Measurements from ENCODE around the gene LRBA. TPM values are rescaled to one million over a fixed set of nuclear protein-coding genes. Genes with fewer than 3 reads are reported as not detected.
A peak's percentile ranks its signal among the peaks of the same experiment; 100 is the strongest.

The LRBA gene
- total and polyA plus RNA-seq, 9 of the 15 experiments (the other 6 are each of a cell fraction or from before 2014, with no cell fraction given), result 24.2 to 88.7 (median 59.7) TPM

DNA sequence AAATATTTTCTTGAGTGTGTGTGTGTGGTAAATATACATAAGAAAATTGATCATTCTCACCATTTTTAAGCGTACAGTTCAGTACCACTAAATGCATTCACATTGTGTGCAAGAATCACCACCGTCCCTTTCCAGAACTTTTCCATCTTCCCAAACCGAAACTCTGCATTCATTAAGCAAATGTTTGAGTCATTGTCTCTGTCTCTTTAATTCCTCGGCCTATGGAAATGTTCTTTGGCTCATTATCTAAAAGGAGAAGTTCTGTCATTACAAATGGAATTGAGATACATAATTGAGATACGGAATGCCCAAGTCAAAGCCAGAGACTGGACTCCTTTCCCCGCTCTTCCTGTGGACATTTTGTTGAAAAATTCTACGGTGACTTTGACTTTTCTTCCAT, 767.9 kb downstream of the LRBA start:
- in situ Hi-C loops (cut with MboI), result no loop called here
- TF ChIP-seq THRAP3 (IDR thresholded peaks at IDR 0.05; ENCODE audit: borderline replicate concordance) (no peak), HBP1 (CRISPR knock-in tag; IDR thresholded peaks at IDR 0.05) (no peak), ETV5 (CRISPR knock-in tag; IDR thresholded peaks at IDR 0.05; ENCODE audit: low read depth) (no peak), NCOA6 (IDR thresholded peaks at IDR 0.05) (no peak), SMAD2 (IDR thresholded peaks at IDR 0.05; ENCODE audit: low read depth, low read length) (no peak), FOXP4 (CRISPR knock-in tag; IDR thresholded peaks at IDR 0.05; ENCODE audit: borderline replicate concordance) (no peak), E2F4 (CRISPR knock-in tag; IDR thresholded peaks at IDR 0.05; ENCODE audit: low read depth) (no peak), SAFB2 (IDR thresholded peaks at IDR 0.05; ENCODE audit: borderline replicate concordance, low read depth, low read length, severe bottlenecking) (no peak), ELF2 (CRISPR knock-in tag; IDR thresholded peaks at IDR 0.05) (0 out of 2 replicates have a peak, but pooled peaks have one; percentile 20)
- TF ChIP-seq, protein P1, sequence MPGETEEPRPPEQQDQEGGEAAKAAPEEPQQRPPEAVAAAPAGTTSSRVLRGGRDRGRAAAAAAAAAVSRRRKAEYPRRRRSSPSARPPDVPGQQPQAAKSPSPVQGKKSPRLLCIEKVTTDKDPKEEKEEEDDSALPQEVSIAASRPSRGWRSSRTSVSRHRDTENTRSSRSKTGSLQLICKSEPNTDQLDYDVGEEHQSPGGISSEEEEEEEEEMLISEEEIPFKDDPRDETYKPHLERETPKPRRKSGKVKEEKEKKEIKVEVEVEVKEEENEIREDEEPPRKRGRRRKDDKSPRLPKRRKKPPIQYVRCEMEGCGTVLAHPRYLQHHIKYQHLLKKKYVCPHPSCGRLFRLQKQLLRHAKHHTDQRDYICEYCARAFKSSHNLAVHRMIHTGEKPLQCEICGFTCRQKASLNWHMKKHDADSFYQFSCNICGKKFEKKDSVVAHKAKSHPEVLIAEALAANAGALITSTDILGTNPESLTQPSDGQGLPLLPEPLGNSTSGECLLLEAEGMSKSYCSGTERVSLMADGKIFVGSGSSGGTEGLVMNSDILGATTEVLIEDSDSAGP (CRISPR knock-in tag; IDR thresholded peaks at IDR 0.05), result 0 out of 2 replicates have a peak, but pooled peaks have one; percentile 36
- TF ChIP-seq, protein P2, sequence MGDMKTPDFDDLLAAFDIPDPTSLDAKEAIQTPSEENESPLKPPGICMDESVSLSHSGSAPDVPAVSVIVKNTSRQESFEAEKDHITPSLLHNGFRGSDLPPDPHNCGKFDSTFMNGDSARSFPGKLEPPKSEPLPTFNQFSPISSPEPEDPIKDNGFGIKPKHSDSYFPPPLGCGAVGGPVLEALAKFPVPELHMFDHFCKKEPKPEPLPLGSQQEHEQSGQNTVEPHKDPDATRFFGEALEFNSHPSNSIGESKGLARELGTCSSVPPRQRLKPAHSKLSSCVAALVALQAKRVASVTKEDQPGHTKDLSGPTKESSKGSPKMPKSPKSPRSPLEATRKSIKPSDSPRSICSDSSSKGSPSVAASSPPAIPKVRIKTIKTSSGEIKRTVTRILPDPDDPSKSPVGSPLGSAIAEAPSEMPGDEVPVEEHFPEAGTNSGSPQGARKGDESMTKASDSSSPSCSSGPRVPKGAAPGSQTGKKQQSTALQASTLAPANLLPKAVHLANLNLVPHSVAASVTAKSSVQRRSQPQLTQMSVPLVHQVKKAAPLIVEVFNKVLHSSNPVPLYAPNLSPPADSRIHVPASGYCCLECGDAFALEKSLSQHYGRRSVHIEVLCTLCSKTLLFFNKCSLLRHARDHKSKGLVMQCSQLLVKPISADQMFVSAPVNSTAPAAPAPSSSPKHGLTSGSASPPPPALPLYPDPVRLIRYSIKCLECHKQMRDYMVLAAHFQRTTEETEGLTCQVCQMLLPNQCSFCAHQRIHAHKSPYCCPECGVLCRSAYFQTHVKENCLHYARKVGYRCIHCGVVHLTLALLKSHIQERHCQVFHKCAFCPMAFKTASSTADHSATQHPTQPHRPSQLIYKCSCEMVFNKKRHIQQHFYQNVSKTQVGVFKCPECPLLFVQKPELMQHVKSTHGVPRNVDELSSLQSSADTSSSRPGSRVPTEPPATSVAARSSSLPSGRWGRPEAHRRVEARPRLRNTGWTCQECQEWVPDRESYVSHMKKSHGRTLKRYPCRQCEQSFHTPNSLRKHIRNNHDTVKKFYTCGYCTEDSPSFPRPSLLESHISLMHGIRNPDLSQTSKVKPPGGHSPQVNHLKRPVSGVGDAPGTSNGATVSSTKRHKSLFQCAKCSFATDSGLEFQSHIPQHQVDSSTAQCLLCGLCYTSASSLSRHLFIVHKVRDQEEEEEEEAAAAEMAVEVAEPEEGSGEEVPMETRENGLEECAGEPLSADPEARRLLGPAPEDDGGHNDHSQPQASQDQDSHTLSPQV (IDR thresholded peaks at IDR 0.05), result no peak

More for the DNA sequence above, 767.9 kb downstream of the LRBA start:
- Histone ChIP-seq H3K36me3 (ENCODE audit: control insufficient read depth, insufficient read depth, low read length) (no peaks in the 10 kb centered on the region), H3K27me3 (ENCODE audit: control insufficient read depth in 2 of 2, insufficient read depth in 2 of 2, low read length in 2 of 2) (no peaks in the 10 kb centered on the region), H3K9me3 (replicated peaks; ENCODE audit: control insufficient read depth, insufficient read depth, low read depth, low read length) (no peaks in the 10 kb centered on the region), H3K9ac (ENCODE audit: insufficient read depth in 1 of 2, low read depth in 2 of 2, low read length in 2 of 2) (no peak overlapping the region), H3K4me2 (ENCODE audit: insufficient read depth, low read length) (no peak overlapping the region; the same call in 1 of the 2 replicates), H3K4me3 (no peak overlapping the region), H3K9me1 (ENCODE audit: control insufficient read depth, insufficient read depth, low read length) (no peaks in the 10 kb centered on the region), H3K79me2 (ENCODE audit: control insufficient read depth, insufficient read depth, low read length) (no peaks in the 10 kb centered on the region), H4K20me1 (replicated peaks; ENCODE audit: control insufficient read depth, insufficient read depth, low read length) (no peaks in the 10 kb centered on the region), H3K27ac (ENCODE audit: extremely low read depth, low read depth, low read length) (no peak overlapping the region), H2AFZ (ENCODE audit: low read depth, low read length) (peak overlapping the region; percentile 25; the same call in 1 of the 2 replicates), H3K4me1 (replicated peaks in 1 of 2; ENCODE audit: control insufficient read depth in 2 of 2, insufficient read depth in 2 of 2, low read length in 2 of 2) (no peaks in the 10 kb centered on the region; a peak in 1 of 5 replicates)
- intact Hi-C loops (cut with micrococcal nuclease), result loop anchor here (5.0 kb wide), 1 partner anchor 620 kb away; no protein-coding TSS in a partner anchor
- POLR2A ChIA-PET, result interaction anchor here (0.7 kb wide), 1 partner anchor 262 kb away, joined by 3 read pairs; no protein-coding TSS in a partner anchor
- 17% methylated on average over 7 of the region's 7 CpGs for WGBS (ENCODE audit: insufficient coverage, low coverage, missing lambda C conversion rate)
- FAIRE-seq (no peak), DNase-seq (ENCODE audit: extremely low read depth in 1 of 4, low spot score in 3 of 4) (no peak), ATAC-seq (no peak)
- BruUV-seq (replicated peaks), result no TSS peak
- CTCF ChIA-PET (ENCODE audit: low intra/inter-chr PET ratio), result interaction anchor here (1.1 kb wide), 1 partner anchor 619 kb away, joined by 3 read pairs; no protein-coding TSS in a partner anchor

Data from K562 (cell line).